DMS79 (cell line): ENCODE measurements around the gene OR14A2.
"Not testable (repeated sequence)": the region's sequence is repeated elsewhere in the genome, so short reads cannot be mapped to it uniquely, and the experiment has no call there.

Experiments used
- DNase-seq: peaks from one replicate; lab custom pipeline; 2025; lab: John Stamatoyannopoulos, UW

OR14A2 gene

GRCh38 chr1:247748041-247748440 is at the start of gene OR14A2:
Gene OR14A2, minus strand, starts transcription at chr1:247748141.
- no peak for DNase-seq

- no peak for DNase-seq
Measured at GRCh38 chr1:247797518-247797917, 49.6 kb upstream of the OR14A2 start.

- no peak for DNase-seq
Measured at GRCh38 chr1:247769603-247770002, 21.7 kb upstream of the OR14A2 start.

GRCh38 chr1:247760456-247760855 is 12.5 kb upstream of the OR14A2 start, which contains the start of gene OR1C1:
Gene OR1C1, minus strand, starts transcription at chr1:247760556. Its CDS starts 2,150 bp downstream, at chr1:247758406.
- DNase-seq = no peak

- DNase-seq = not testable (repeated sequence)
Measured at GRCh38 chr1:247754311-247754710, 6.4 kb upstream of the OR14A2 start.

DNA sequence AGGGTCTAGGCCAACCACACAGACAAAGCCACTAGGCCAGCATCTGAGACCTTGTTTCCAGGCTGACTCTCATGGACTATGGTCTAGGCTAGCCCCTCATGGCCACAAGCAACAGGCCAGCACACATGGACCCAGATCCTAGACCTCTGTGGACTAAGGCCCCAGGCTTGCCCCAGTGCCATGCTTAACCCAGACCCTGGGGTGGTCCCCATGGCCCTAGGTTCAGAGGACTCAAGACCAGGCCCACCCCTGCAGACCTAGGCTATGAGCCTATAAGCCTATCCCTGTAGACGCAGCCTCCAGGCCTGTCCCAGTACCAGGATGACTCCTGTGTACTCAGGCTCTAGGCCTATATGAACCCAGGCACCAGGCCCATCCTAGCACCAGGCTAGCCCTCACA is 1.9 kb upstream of the OR14A2 start:
- no peak for DNase-seq

DNA sequence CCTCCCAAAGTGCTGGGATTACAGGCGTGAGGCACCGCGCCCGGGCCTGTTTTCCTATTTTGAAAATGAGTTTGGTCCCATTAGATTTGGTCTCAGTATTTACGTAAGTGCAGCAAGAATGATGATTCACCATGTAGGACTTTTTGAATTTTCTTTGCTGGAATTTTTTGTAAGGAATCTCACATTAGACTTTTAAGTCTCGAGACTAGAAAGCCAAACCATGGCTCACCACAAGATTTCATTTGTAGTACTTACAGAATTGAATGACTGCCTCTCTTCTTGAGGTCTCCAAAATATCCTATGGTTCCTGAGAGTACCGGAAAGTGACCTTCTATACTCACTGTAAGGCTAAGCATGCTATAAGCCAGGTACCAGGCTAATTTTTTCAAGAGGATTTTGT is 325 bp downstream of the OR14A2 start:
- no peak for DNase-seq

- no peak for DNase-seq
Measured at GRCh38 chr1:247746391-247746935, 1.5 kb downstream of the OR14A2 start.

DNA sequence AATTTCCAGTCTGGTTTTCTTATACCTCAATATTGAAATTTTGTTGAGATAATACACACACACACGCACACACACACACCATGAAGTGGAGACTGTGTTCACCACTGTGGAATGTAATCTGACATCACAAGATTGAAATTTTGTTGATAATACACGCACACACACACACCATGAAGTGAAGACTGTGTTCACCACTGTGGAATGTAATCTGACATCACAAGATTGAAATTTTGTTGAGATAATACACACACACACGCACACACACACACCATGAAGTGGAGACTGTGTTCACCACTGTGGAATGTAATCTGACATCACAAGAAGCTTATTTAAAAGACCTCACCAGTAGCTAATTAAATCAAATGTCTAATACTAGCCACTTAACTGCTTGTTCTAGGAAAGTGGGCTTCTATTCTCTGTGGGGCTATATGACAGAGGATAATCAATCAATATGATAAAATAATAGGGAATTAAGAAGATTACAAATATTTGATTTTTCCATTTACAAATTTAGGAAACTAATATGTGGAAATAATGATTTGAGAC is 5.7 kb downstream of the OR14A2 start:
- DNase-seq = not testable (repeated sequence)

DNA sequence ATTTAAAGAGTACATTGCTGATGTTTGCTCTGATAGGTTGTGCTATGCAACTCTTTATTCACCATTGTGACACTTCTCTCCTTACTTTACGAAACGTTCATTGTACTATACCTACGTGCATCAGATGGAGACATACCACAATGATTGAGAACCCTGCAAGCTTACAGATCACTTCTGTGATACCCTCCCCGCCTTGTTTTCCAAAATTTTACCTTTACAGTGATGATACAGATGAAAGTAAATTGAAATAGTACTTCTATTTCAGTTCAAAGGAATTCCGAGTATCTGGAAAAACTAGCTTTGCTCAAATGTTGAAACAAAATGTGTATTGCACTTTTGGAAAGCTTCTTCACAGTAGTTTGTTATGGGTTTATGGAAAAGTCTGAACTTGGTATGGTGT is 6.2 kb downstream of the OR14A2 start:
- no peak for DNase-seq

DNA sequence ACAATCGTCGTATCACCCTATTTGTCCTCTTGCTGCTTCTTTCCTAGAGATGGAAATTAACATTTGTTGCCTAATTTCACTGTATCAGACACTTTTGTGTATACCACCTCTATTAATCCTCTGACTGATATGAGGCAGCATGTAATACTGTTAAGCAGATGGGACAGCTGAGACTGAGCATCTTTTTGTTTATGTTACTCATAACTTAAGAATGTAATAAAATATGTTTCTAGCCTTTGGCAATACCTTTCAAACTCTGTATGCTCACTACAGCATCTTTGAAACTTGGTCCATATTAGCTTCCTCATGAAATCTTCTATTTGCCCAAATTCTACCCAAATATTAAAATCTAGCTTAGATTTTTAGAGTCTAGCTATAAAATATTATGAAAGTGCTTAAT is 7.2 kb downstream of the OR14A2 start:
- DNase-seq = no peak

DNA sequence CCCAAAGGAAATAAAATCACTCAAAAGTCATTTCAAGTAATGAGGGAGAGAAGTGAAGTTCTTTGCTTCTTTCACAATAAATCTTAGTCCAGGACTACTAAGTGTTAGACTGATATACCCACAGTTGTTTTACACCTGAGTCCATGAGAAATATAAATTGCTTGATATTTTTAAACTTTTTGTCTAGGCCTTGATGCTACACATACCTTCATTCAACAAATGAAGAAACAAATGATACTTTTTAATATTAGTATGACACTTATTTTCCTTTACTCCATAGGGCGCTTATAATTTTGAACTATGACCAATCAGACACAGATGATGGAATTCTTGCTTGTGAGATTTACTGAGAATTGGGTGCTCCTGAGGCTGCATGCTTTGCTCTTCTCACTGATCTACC is 9.6 kb downstream of the OR14A2 start, which contains the start of gene OR14K1:
TSS of gene OR14K1 (plus strand) at position 301 of the 400 bp plus-strand sequence. CDS start at position 301, 0 bp downstream.
- no peak for DNase-seq

GRCh38 chr1:247721222-247721621 is 26.7 kb downstream of the OR14A2 start:
- no peak for DNase-seq

DNA sequence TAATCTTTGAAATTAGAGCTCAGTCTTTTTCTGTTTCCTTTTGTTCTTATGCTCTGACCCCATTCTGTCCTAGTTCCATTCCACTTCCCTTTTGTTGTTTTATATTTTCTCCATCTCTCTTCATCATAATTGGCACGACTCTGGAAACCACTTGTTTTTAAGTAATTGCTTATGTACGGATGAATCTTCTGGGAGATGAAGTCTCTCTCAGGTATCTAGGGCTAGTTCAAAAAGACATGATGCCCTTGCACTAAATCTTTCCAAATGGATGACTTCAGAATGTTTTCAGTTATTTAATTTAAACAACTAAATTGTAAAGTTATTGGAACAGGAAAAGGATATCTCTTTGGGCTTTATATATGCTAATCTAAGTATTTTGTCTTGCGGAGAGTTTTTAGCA is 31.4 kb downstream of the OR14A2 start, which contains the start of gene OR6F1:
TSS of gene OR6F1 (minus strand) at position 101 of the 400 bp plus-strand sequence. CDS start 3,891 bp downstream, outside the sequence.
- DNase-seq = no peak

- no peak for DNase-seq
Measured at GRCh38 chr1:247713753-247714152, 34.2 kb downstream of the OR14A2 start.

GRCh38 chr1:247710681-247711080 is 37.3 kb downstream of the OR14A2 start:
- DNase-seq = not testable (repeated sequence)

- DNase-seq = no peak
Measured at GRCh38 chr1:247701338-247701737, 46.6 kb downstream of the OR14A2 start.

GRCh38 chr1:247681288-247681897 is 66.5 kb downstream of the OR14A2 start:
- no peak for DNase-seq

- no peak for DNase-seq
Measured at GRCh38 chr1:247680171-247680570, 67.8 kb downstream of the OR14A2 start.

- no peak for DNase-seq
Measured at GRCh38 chr1:247679639-247680038, 68.3 kb downstream of the OR14A2 start, which contains the start of gene OR13G1. Gene OR13G1, minus strand, starts transcription at chr1:247679739. Its CDS starts 6,698 bp downstream, at chr1:247673041.
